ENCODE results near the gene RAB7A.
"Not testable (repeated sequence)": the region's sequence is repeated elsewhere in the genome, so short reads cannot be mapped to it uniquely, and the experiment has no call there.

GRCh38 chr3:128728521-128728920 is 2.5 kb downstream of the RAB7A start:
- not testable (repeated sequence) for TF ChIP-seq CTCF (IDR thresholded peaks at IDR 0.05); PHF8 (IDR thresholded peaks at IDR 0.05; ENCODE audit: borderline replicate concordance, low read depth)
